NB4 (cell line): ENCODE measurements around the gene CLVS2.

Experiments used
- MAX ChIP-seq: IDR thresholded peaks from 2 replicates; pipeline ENCODE4 v1.6.1; 2011; ENCODE audit warnings: low read depth, low read length
- MYC ChIP-seq: IDR thresholded peaks from 2 replicates; pipeline ENCODE4 v1.6.1; 2011; ENCODE audit warnings: low read depth, low read length
- POLR2A ChIP-seq: IDR thresholded peaks from 2 replicates; pipeline ENCODE4 v1.6.1; 2011; ENCODE audit warnings: mild to moderate bottlenecking; ENCODE audit not compliant: insufficient read length; ENCODE audit errors: extremely low read depth
- TF ChIP-seq, protein P1 (sequence below): IDR thresholded peaks from one replicate; pipeline ENCODE4 v1.5.1; 2012; ENCODE audit warnings: low read depth, low read length

- TF ChIP-seq, protein P1, sequence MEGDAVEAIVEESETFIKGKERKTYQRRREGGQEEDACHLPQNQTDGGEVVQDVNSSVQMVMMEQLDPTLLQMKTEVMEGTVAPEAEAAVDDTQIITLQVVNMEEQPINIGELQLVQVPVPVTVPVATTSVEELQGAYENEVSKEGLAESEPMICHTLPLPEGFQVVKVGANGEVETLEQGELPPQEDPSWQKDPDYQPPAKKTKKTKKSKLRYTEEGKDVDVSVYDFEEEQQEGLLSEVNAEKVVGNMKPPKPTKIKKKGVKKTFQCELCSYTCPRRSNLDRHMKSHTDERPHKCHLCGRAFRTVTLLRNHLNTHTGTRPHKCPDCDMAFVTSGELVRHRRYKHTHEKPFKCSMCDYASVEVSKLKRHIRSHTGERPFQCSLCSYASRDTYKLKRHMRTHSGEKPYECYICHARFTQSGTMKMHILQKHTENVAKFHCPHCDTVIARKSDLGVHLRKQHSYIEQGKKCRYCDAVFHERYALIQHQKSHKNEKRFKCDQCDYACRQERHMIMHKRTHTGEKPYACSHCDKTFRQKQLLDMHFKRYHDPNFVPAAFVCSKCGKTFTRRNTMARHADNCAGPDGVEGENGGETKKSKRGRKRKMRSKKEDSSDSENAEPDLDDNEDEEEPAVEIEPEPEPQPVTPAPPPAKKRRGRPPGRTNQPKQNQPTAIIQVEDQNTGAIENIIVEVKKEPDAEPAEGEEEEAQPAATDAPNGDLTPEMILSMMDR, result no peak
- TF ChIP-seq POLR2A (no peak), MAX (no peak), MYC (no peak)
Measured at GRCh38 chr6:122984393-122984792, 11.6 kb upstream of the CLVS2 start.
